Stomach (tissue), 9 donors: Measurements from ENCODE around the gene HSFX2. TPM values are rescaled to one million over a fixed set of nuclear protein-coding genes. Genes with fewer than 3 reads are reported as not detected.
"Not testable (repeated sequence)": the region's sequence is repeated elsewhere in the genome, so short reads cannot be mapped to it uniquely, and the experiment has no call there.

Source experiments
- DNase-seq, 2 donors: peaks; one replicate each; pipeline versions ENCODE4 v3.0.0 to v3.0.0-alpha.2; 2013 to 2019
- H3K27ac ChIP-seq, 5 donors: fragments of 200-600 bp in 4 of 5; sonication (generic) in 4 of 5; one replicate each; pipeline ENCODE4 v1.5.1; 2013 to 2019; ENCODE audit warnings: mild to moderate bottlenecking in 1 of 5, moderate library complexity in 1 of 5
- H3K27me3 ChIP-seq, 3 donors: fragments of 200-600 bp; sonication (generic); one replicate each; pipeline ENCODE4 v1.5.1; 2017 to 2019; ENCODE audit warnings: mixed run types in 1 of 3
- H3K36me3 ChIP-seq, 4 donors: fragments of 200-600 bp; sonication (generic); 1 replicate in 3 of 4; 2 replicates in 1 of 4; pipeline ENCODE4 v1.5.1; 2016 to 2019
- H3K4me1 ChIP-seq, 4 donors: fragments of 200-600 bp; sonication (generic); one replicate each; pipeline ENCODE4 v1.5.1; 2016 to 2019
- H3K4me3 ChIP-seq, 4 donors: fragments of 200-600 bp; sonication (generic) in 3 of 4; one replicate each; pipeline ENCODE4 v1.5.1; 2016 to 2019; ENCODE audit warnings: mild to moderate bottlenecking in 1 of 4
- H3K9me3 ChIP-seq, 4 donors: fragments of 200-600 bp; sonication (generic); one replicate each; pipeline ENCODE4 v1.5.1; 2016 to 2019
- WGBS, 5 donors: extraction: QIAGEN DNeasy Blood & Tissue Kit in 3 of 5; methylation state at CpG; one replicate each; pipeline versions ENCODE4 v1.1.5 to v1.1.7; 2013 to 2018; 5-methylcytosine and 5-hydroxymethylcytosine counted together
- intact Hi-C: fragments of 100-400 bp; cut with DNase I; formaldehyde crosslinking; loops from one replicate; pipeline ENCODE4 v1.15.1; 2023; ENCODE audit warnings: low total_unique reads
- polyA plus RNA-seq, 3 donors: library from polyadenylated mRNA; stranded (reverse); fragments of 200-250 nt; gene quantifications; one replicate each; pipeline ENCODE4 v1.2.3, GENCODE V29; 2013
- total RNA-seq, 5 donors: library from RNA; depleted of rRNA; stranded (reverse); fragments of >200 nt; gene quantifications; one replicate each; pipeline versions ENCODE4 v1.1.0 to v1.2.3, GENCODE V29; 2014 to 2016
- donor health status: healthy with polysubstance abuse.
- donor health status: Bipolar disorder and iron deficiency.
- donor health status: healthy.

Gene HSFX2
- total and polyA plus RNA-seq, 8 donors, result 0.31 to 2.9 (median 1.7) TPM; not detected in 3

DNA sequence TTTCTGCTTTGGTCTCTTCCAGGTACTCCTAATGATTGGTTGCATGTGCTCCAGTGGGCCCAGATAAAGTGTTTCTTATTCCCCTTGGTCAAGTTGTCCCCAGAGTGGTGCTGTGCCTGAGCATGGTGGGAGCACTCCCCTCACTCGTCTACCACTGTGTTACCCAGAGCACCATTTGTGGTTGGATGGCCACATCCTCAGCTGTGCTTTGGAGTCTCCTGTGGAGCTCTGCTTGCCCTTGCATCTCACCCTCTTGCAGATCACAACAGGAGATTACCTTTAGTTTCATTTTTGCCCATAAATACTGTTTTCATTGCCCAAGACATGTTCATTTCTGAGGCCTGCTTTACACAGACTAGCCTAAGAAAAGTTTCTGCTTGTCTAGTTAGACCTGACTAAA is 44.7 kb downstream of the HSFX2 start:
- WGBS, 5 donors, result 100% methylated on average over 1 of the region's 1 CpG; no CpG with 5 or more reads in 2 of the 5 donors
- DNase-seq, intact Hi-C loops, H3K4me1 ChIP-seq, H3K4me3 ChIP-seq, H3K27ac ChIP-seq, H3K9me3 ChIP-seq, H3K27me3 ChIP-seq, H3K36me3 ChIP-seq: not testable (repeated sequence)

- H3K9me3 ChIP-seq, intact Hi-C loops: not testable (repeated sequence)
- WGBS, 5 donors, result 80 to 100% (median 100%) methylated on average over 1 of the region's 6 CpGs; no CpG with 5 or more reads in 2 of the 5 donors
Observed at GRCh38 chrX:149549701-149550100, 45.4 kb downstream of the HSFX2 start, which contains the start of gene HSFX3. Gene HSFX3 (minus strand): TSS chrX:149549924. CDS start chrX:149549852, 72 bp downstream.

DNA sequence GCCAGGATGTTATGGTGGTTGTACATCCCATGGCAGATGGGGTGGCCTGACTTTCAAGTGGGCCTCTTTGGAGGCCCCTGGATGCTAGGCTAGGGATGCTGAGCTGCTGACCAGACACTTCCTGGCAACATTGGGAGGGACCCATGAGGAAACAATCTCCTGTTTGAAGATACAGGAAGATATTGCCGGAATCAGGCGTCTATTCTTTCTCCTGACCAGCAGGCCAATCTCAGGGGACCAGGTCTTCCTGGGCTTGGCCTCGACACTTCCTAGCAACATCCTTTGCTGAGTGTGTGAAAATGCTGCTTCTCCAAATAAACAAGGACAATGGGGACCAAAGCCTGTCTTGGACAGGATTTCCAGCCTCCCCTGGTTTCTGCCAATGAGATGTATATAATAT is 47.3 kb downstream of the HSFX2 start:
- H3K36me3 ChIP-seq, H3K27ac ChIP-seq, DNase-seq, H3K4me1 ChIP-seq, H3K9me3 ChIP-seq, H3K27me3 ChIP-seq, H3K4me3 ChIP-seq, intact Hi-C loops: not testable (repeated sequence)
- WGBS, 5 donors, result 33 to 88% (median 67%) methylated on average over 1 of the region's 3 CpGs; no CpG with 5 or more reads in 2 of the 5 donors

More at GRCh38 chrX:149549701-149550100, 45.4 kb downstream of the HSFX2 start, which contains the start of gene HSFX3:
- H3K4me1 ChIP-seq, H3K36me3 ChIP-seq, H3K4me3 ChIP-seq, H3K27me3 ChIP-seq, H3K27ac ChIP-seq, DNase-seq: not testable (repeated sequence)

DNA sequence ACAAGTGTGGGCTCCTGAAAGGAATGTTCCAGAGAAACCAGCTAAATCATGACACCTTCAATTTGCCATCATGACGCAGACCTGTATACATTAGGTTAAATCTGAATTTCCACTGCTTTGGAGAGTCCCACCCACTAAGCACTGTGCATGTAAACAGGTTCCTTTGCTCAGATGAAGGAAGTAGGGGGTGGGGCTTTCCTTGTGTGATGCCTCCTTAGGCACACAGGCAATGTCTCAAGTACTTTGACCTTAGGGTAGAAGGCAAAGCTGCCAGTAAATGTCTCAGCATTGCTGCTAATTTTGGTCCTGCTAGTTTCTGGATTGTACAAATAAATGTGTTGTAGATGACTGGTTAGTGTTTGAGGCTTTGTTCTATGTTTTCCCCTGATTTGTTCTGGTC is 48.2 kb downstream of the HSFX2 start:
- H3K4me3 ChIP-seq, H3K27ac ChIP-seq, DNase-seq, intact Hi-C loops, H3K27me3 ChIP-seq, H3K9me3 ChIP-seq, H3K4me1 ChIP-seq, H3K36me3 ChIP-seq: not testable (repeated sequence)
- 80 to 100% (median 95%) methylated on average over 1 of the region's 1 CpG for WGBS, 5 donors

GRCh38 chrX:149545545-149546543 is 49.3 kb downstream of the HSFX2 start:
- H3K27me3 ChIP-seq, H3K27ac ChIP-seq, H3K36me3 ChIP-seq, DNase-seq, intact Hi-C loops, H3K9me3 ChIP-seq, H3K4me3 ChIP-seq, H3K4me1 ChIP-seq: not testable (repeated sequence)
- WGBS, 5 donors, result 74 to 83% (median 79%) methylated on average over 5 to 18 of the region's 29 CpGs; no CpG with 5 or more reads in 2 of the 5 donors

Other genes starting within 250 kb of the HSFX2 start
- 100 to 1,000 TPM in 1 of 5 donors, 10 to 100 TPM in 3, 1 to 10 TPM in 1; 8.7 to 138 (median 66.4) TPM for gene IDS, start 90.0 kb downstream of the HSFX2 start, total RNA-seq
- 10 to 100 TPM; 18.0 to 50.4 (median 32.9) TPM for gene IDS, start 90.0 kb downstream of the HSFX2 start, polyA plus RNA-seq
- 10 to 100 TPM in 3 of 5 donors, 1 to 10 TPM in 2; 1.2 to 23.5 (median 13.4) TPM for gene EOLA1, start 54.3 kb downstream of the HSFX2 start, total RNA-seq
- gene EOLA1, start 54.3 kb downstream of the HSFX2 start, polyA plus RNA-seq, result 10 to 100 TPM; 17.9 to 27.0 (median 21.5) TPM
- gene HSFX3, start 45.4 kb downstream of the HSFX2 start, total RNA-seq, result under 1 TPM in 1 of 5 donors, not detected in 4; 0.72 TPM
- gene HSFX3, start 45.4 kb downstream of the HSFX2 start, polyA plus RNA-seq, result not detected
- gene MAGEA9B, start 7.9 kb downstream of the HSFX2 start, total RNA-seq, result not detected
- gene MAGEA9B, start 7.9 kb downstream of the HSFX2 start, polyA plus RNA-seq, result not detected
- 10 to 100 TPM in 4 of 5 donors, 1 to 10 TPM in 1; 7.6 to 22.0 (median 18.7) TPM for gene TMEM185A, start 36.5 kb upstream of the HSFX2 start, total RNA-seq
- gene TMEM185A, start 36.5 kb upstream of the HSFX2 start, polyA plus RNA-seq, result 10 to 100 TPM in 1 of 3 donors, 1 to 10 TPM in 2; 3.5 to 12.1 (median 9.6) TPM
- gene MAGEA11, start 116.7 kb upstream of the HSFX2 start, total RNA-seq, result not detected
- not detected for gene MAGEA11, start 116.7 kb upstream of the HSFX2 start, polyA plus RNA-seq
- gene HSFX1, start 178.8 kb upstream of the HSFX2 start, total RNA-seq, result 1 to 10 TPM in 1 of 5 donors, under 1 TPM in 1, not detected in 3; 0.37 to 1.3 TPM
- gene HSFX1, start 178.8 kb upstream of the HSFX2 start, polyA plus RNA-seq, result not detected
- gene MAGEA9, start 186.6 kb upstream of the HSFX2 start, total RNA-seq, result not detected
- not detected for gene MAGEA9, start 186.6 kb upstream of the HSFX2 start, polyA plus RNA-seq